ENCODE measurements around the gene NACC2.

Gene NACC2

GRCh38 chr9:136021872-136022681, 73.0 kb downstream of the NACC2 start:
- Histone ChIP-seq H3K79me2 (ENCODE audit: insufficient read depth, low read length) (no peaks in the 10 kb centered on the region), H3F3A (ENCODE audit: low read depth) (no peaks in the 10 kb centered on the region), H3K4me3 (ENCODE audit: low read length, poor library complexity, severe bottlenecking) (no peak overlapping the region), H3K9me3 (ENCODE audit: insufficient read depth, low read depth, low read length) (no peaks in the 10 kb centered on the region), H3K27me3 (ENCODE audit: insufficient read depth, low read length, poor library complexity, severe bottlenecking) (no peaks in the 10 kb centered on the region), H3K36me3 (ENCODE audit: insufficient read depth, low read length) (no peaks in the 10 kb centered on the region), H3K9ac (ENCODE audit: low read depth, low read length, poor library complexity, severe bottlenecking) (no peak overlapping the region), H3K4me2 (ENCODE audit: low read depth, low read length, poor library complexity, severe bottlenecking) (no peak overlapping the region), H2AFZ (ENCODE audit: low read length) (no peak overlapping the region), H3K9me2 (replicated peaks; ENCODE audit: low read depth, low read length) (no peaks in the 10 kb centered on the region), H4K20me1 (ENCODE audit: insufficient read depth, low read length, poor library complexity, severe bottlenecking) (no peaks in the 10 kb centered on the region), H3K4me1 (ENCODE audit: insufficient read depth, low read length, poor library complexity, severe bottlenecking) (no peaks in the 10 kb centered on the region)
- TF ChIP-seq EZH2phosphoT487 (IDR thresholded peaks at IDR 0.05; ENCODE audit: borderline replicate concordance) = no peak
- TF ChIP-seq CTCF (conservative IDR thresholded peaks at IDR 0.05; ENCODE audit: low read length) = no peak; the same call in 1 of the 2 replicates

GRCh38 chr9:136021171-136021871, 73.8 kb downstream of the NACC2 start:
- no peak overlapping the region for H3K4me3 ChIP-seq (ENCODE audit: low read length, poor library complexity, severe bottlenecking)
- H2AFZ ChIP-seq (ENCODE audit: low read length) = no peak overlapping the region
- no peaks in the 10 kb centered on the region for H3K9me3 ChIP-seq (ENCODE audit: insufficient read depth, low read depth, low read length)
- no peaks in the 10 kb centered on the region for H3K79me2 ChIP-seq (ENCODE audit: insufficient read depth, low read length)
- H4K20me1 ChIP-seq (ENCODE audit: insufficient read depth, low read length, poor library complexity, severe bottlenecking) = no peaks in the 10 kb centered on the region
- H3K4me1 ChIP-seq (ENCODE audit: insufficient read depth, low read length, poor library complexity, severe bottlenecking) = no peaks in the 10 kb centered on the region
- TF ChIP-seq CTCF (conservative IDR thresholded peaks at IDR 0.05; ENCODE audit: low read length) (no peak), EZH2phosphoT487 (IDR thresholded peaks at IDR 0.05; ENCODE audit: borderline replicate concordance) (no peak)
- no peaks in the 10 kb centered on the region for H3F3A ChIP-seq (ENCODE audit: low read depth)
- no peaks in the 10 kb centered on the region for H3K9me2 ChIP-seq (replicated peaks; ENCODE audit: low read depth, low read length)
- H3K9ac ChIP-seq (ENCODE audit: low read depth, low read length, poor library complexity, severe bottlenecking) = no peak overlapping the region
- H3K27me3 ChIP-seq (ENCODE audit: insufficient read depth, low read length, poor library complexity, severe bottlenecking) = no peaks in the 10 kb centered on the region
- H3K36me3 ChIP-seq (ENCODE audit: insufficient read depth, low read length) = no peaks in the 10 kb centered on the region
- H3K4me2 ChIP-seq (ENCODE audit: low read depth, low read length, poor library complexity, severe bottlenecking) = no peak overlapping the region

- no peaks in the 10 kb centered on the region for H3K79me2 ChIP-seq (ENCODE audit: insufficient read depth, low read length)
- H3K9me3 ChIP-seq (ENCODE audit: insufficient read depth, low read depth, low read length) = no peaks in the 10 kb centered on the region
- H4K20me1 ChIP-seq (ENCODE audit: insufficient read depth, low read length, poor library complexity, severe bottlenecking) = no peaks in the 10 kb centered on the region
- H3F3A ChIP-seq (ENCODE audit: low read depth) = no peaks in the 10 kb centered on the region
- no peak overlapping the region for H3K4me3 ChIP-seq (ENCODE audit: low read length, poor library complexity, severe bottlenecking)
- no peaks in the 10 kb centered on the region for H3K36me3 ChIP-seq (ENCODE audit: insufficient read depth, low read length)
- no peaks in the 10 kb centered on the region for H3K4me1 ChIP-seq (ENCODE audit: insufficient read depth, low read length, poor library complexity, severe bottlenecking)
- no peaks in the 10 kb centered on the region for H3K27me3 ChIP-seq (ENCODE audit: insufficient read depth, low read length, poor library complexity, severe bottlenecking)
- no peak overlapping the region for H3K4me2 ChIP-seq (ENCODE audit: low read depth, low read length, poor library complexity, severe bottlenecking)
- no peak overlapping the region for H2AFZ ChIP-seq (ENCODE audit: low read length)
- H3K9me2 ChIP-seq (replicated peaks; ENCODE audit: low read depth, low read length) = no peaks in the 10 kb centered on the region
- TF ChIP-seq CTCF (conservative IDR thresholded peaks at IDR 0.05; ENCODE audit: low read length) (no peak), EZH2phosphoT487 (IDR thresholded peaks at IDR 0.05; ENCODE audit: borderline replicate concordance) (no peak)
- H3K9ac ChIP-seq (ENCODE audit: low read depth, low read length, poor library complexity, severe bottlenecking) = no peak overlapping the region
Observed at GRCh38 chr9:136020671-136021070, 74.4 kb downstream of the NACC2 start.
